ENCODE data around the gene SPRED1. TPM values are rescaled to one million over a fixed set of nuclear protein-coding genes. Genes with fewer than 3 reads are reported as not detected.

The SPRED1 gene
- total and polyA plus RNA-seq, 2 experiments from 2014 or later = 8.2 to 23.2 TPM

DNA sequence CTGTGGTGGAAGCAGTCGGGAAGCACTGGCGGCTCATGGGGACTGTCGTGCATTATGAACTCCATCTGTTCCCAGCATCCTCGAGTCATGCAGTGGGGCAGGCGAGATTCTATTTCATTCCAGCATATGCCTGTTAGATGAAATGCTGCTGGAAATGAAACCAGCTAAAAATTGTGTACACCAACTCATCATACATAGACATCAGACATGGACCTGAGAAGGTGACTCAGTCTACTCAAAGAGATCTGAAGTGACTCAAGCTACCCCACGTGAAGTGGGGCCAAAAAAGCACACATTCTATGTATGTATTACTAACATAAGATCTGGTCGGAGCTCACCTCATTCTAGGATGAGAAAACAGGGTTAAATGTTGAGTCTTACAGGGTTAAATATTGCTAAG is 153.8 kb downstream of the SPRED1 start:
- Histone ChIP-seq H3K9me3 (ENCODE audit: low read depth) (no peaks in the 10 kb centered on the region), H2AFZ (no peak overlapping the region), H4K20me1 (ENCODE audit: insufficient read depth, poor library complexity, severe bottlenecking) (no peaks in the 10 kb centered on the region), H3K4me3 (no peak overlapping the region), H3K27ac (no peak overlapping the region), H3K4me1 (ENCODE audit: insufficient read depth) (no peaks in the 10 kb centered on the region), H3K27me3 (peaks cover 3% of the 10 kb centered on the region), H3K36me3 (replicated peaks; ENCODE audit: insufficient read depth, low read depth) (no peaks in the 10 kb centered on the region), H3K9me2 (replicated peaks; ENCODE audit: insufficient read depth) (no peaks in the 10 kb centered on the region), H3K4me2 (no peak overlapping the region), H3K79me2 (no peaks in the 10 kb centered on the region)
- TF ChIP-seq, protein P1, sequence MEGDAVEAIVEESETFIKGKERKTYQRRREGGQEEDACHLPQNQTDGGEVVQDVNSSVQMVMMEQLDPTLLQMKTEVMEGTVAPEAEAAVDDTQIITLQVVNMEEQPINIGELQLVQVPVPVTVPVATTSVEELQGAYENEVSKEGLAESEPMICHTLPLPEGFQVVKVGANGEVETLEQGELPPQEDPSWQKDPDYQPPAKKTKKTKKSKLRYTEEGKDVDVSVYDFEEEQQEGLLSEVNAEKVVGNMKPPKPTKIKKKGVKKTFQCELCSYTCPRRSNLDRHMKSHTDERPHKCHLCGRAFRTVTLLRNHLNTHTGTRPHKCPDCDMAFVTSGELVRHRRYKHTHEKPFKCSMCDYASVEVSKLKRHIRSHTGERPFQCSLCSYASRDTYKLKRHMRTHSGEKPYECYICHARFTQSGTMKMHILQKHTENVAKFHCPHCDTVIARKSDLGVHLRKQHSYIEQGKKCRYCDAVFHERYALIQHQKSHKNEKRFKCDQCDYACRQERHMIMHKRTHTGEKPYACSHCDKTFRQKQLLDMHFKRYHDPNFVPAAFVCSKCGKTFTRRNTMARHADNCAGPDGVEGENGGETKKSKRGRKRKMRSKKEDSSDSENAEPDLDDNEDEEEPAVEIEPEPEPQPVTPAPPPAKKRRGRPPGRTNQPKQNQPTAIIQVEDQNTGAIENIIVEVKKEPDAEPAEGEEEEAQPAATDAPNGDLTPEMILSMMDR (IDR thresholded peaks at IDR 0.05; ENCODE audit: poor library complexity) = no peak
- TF ChIP-seq EZH2phosphoT487 (IDR thresholded peaks at IDR 0.05; ENCODE audit: low read depth, severe bottlenecking, unreplicated experiment) (no peak), EZH2 (IDR thresholded peaks at IDR 0.05; ENCODE audit: borderline replicate concordance) (no peak)
- DNase-seq (ENCODE audit: low spot score) = no peak
- WGBS (ENCODE audit: low lambda C conversion rate, missing lambda C conversion rate) = 79% methylated on average over 7 of the region's 7 CpGs

Other genes starting within 250 kb of the SPRED1 start
- 10.5 and 14.1 TPM in 2 replicates for gene FAM98B, start 201.3 kb downstream of the SPRED1 start, total RNA-seq
- gene FAM98B, start 201.3 kb downstream of the SPRED1 start, polyA plus RNA-seq = 2.6 and 4.4 TPM in 2 replicates

Measured in hepatocyte (in vitro differentiated cells).